GM18861 (cell line): ENCODE measurements around the gene DIP2C.
"Not testable (repeated sequence)": the region's sequence is repeated elsewhere in the genome, so short reads cannot be mapped to it uniquely, and the experiment has no call there.

Experiments
- ATAC-seq: cut with Tn5 transposase; IDR thresholded peaks from one replicate; pipeline ENCODE4 v1.9.1; 2021; ENCODE audit not compliant: unreplicated experiment

The DIP2C gene

GRCh38 chr10:644076-644942, 45.2 kb downstream of the DIP2C start:
- no peak for ATAC-seq

GRCh38 chr10:642186-642890, 47.1 kb downstream of the DIP2C start:
- ATAC-seq, result no peak

GRCh38 chr10:641149-642010, 48.1 kb downstream of the DIP2C start:
- ATAC-seq, result no peak

GRCh38 chr10:640673-641045, 48.8 kb downstream of the DIP2C start:
- ATAC-seq, result no peak

GRCh38 chr10:639751-640672, 49.5 kb downstream of the DIP2C start:
- ATAC-seq, result no peak

- ATAC-seq, result no peak
Measured at GRCh38 chr10:639001-639750, 50.3 kb downstream of the DIP2C start.

GRCh38 chr10:637771-638195, 51.7 kb downstream of the DIP2C start:
- no peak for ATAC-seq

- no peak for ATAC-seq
Measured at GRCh38 chr10:637221-637620, 52.2 kb downstream of the DIP2C start.

- no peak for ATAC-seq
Measured at GRCh38 chr10:636769-637168, 52.7 kb downstream of the DIP2C start.

GRCh38 chr10:636016-636730, 53.3 kb downstream of the DIP2C start:
- ATAC-seq, result no peak

- ATAC-seq, result no peak
Measured at GRCh38 chr10:635088-635861, 54.2 kb downstream of the DIP2C start.

GRCh38 chr10:634256-634655, 55.2 kb downstream of the DIP2C start:
- ATAC-seq, result no peak

GRCh38 chr10:633279-634245, 55.9 kb downstream of the DIP2C start:
- ATAC-seq, result no peak

- not testable (repeated sequence) for ATAC-seq
Measured at GRCh38 chr10:632807-633177, 56.7 kb downstream of the DIP2C start.

GRCh38 chr10:632155-632806, 57.2 kb downstream of the DIP2C start:
- not testable (repeated sequence) for ATAC-seq

GRCh38 chr10:631266-631665, 58.2 kb downstream of the DIP2C start:
- no peak for ATAC-seq
